GM18508 (cell line): Measurements from ENCODE around the gene BRI3.
"Not testable (repeated sequence)": the region's sequence is repeated elsewhere in the genome, so short reads cannot be mapped to it uniquely, and the experiment has no call there.

Experiments
- ATAC-seq: cut with Tn5 transposase; IDR thresholded peaks from one replicate; pipeline ENCODE4 v1.9.1; 2021; ENCODE audit warnings: moderate number of reproducible peaks; ENCODE audit not compliant: insufficient read depth, unreplicated experiment

BRI3 gene

DNA sequence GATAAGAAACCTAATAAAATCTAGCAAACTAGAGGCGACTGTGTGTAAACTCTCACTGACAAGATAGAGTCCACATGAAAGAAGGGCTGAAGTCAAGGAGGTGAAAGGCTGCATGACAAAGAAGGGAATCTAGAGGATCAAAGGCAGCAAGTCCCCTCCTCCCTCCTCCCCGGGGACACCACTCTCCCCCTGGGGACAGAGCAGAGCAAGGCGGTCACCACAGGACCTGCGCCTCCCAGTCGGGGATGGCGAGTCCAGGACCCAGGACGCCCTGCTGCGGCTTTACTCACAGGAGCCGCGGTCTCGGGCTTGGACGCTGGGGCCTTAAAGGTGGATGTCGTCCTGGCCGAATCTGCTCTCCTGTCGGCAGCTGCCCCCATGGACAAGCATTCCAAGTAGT lies 22.4 kb downstream of the BRI3 start:
- no peak for ATAC-seq

DNA sequence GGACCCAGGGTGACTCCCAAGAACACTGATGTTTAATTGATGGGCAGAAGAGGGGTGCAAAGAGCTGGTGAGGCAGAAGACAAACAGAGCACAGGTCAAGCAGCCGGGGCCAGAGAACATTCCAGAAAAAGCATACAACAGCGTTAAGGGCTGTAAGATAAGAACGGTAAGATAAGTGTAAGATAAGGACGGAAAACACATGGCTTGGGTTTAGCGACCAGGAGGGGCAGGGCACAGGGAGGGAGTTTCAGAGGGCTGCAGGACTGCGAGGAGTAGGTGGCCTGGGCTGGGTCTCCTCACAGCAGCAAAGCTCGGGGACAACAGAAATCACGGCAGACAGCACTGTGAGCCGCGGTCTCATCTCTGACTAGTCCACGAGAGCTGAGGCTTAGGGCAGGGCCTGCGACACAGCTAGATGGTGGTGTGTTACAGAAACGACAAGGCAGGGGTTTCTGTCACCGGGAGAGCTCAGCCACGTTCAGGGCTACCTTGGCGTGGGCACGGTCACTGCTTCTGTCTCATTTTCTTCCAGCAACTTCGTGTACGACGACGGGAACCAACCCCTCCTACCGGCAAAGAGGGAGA lies 24.6 kb downstream of the BRI3 start:
- ATAC-seq = no peak

DNA sequence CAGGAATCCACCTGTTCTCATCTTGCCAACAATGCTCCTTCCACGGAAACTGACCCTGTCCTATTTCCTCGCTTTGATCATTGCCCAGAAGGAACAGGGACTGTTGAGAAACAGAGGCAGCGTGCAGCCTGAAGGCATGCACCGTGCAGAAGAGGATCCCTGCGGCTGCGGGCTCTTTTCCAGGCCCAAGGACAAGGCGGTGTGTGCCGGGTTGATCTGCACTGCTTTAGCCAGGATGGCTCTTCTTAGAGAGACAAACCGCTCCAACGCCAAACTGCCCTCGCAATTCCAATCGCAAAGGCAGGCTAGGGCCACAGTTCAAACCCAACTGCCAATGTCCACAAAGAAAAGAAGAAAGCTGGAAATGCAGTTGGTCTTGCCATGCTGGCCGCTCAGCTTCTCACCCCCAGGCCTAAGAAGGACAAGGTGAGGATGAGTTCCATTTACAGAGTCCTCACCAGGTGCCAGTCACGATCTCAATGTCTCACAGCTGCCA lies 26.5 kb downstream of the BRI3 start:
- ATAC-seq = no peak

DNA sequence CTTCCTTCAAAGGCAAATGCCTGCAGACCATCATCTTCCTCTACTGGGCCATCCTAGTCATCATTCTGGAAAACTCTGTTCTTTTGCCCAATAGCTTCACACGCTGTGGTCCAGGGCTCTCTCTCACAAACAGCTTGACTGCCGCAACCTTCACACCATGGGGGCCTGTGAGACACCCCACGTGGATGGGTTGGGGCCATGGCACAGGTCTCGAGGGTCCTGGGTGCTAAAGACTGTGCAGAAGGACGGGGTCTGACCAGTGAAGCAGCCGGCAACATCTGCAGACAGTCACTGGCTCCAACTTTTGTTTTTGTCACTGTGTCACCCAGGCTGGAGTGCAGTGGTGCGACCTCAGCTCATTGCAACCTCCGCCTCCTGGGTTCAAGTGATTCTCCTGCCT lies 28.1 kb downstream of the BRI3 start:
- ATAC-seq = no peak

DNA sequence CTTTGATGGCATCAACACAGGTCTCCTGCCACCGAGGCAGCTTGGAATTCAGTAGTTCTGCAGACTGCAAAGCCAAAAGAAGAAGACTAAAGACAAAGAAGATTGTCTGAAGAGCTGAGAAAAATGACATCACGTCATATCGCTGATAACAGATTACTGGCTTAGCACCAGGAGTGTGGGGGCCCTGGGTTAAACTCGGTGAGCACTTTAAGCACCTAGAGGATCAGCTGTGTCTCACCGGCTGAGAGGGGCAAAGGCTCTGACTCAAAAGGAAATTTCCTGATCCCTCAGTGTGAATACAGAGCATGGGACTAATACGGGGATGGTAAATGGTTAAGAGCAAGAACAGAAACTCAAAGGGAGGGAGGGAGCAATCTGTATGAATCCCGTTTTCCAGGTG lies 30.7 kb downstream of the BRI3 start:
- no peak for ATAC-seq

DNA sequence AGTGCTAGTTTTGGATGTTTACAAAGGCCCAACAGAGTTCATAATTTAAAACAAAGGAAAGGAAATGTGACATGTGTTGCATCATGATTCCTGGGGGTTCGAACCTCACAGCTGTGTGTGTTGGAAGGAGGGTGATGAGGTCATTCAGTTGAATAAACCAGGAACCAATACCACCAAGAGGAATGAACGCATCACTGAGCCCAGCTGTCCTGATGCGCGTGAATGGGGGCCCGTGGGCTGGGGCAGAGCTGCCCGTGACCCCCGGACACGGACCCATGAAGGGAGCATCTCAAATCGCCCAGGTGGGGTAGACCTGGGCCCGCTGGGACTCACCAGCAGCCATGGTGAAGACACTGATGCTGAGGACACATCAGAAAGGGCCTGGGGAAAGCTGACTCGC lies 33.0 kb downstream of the BRI3 start:
- ATAC-seq = no peak

DNA sequence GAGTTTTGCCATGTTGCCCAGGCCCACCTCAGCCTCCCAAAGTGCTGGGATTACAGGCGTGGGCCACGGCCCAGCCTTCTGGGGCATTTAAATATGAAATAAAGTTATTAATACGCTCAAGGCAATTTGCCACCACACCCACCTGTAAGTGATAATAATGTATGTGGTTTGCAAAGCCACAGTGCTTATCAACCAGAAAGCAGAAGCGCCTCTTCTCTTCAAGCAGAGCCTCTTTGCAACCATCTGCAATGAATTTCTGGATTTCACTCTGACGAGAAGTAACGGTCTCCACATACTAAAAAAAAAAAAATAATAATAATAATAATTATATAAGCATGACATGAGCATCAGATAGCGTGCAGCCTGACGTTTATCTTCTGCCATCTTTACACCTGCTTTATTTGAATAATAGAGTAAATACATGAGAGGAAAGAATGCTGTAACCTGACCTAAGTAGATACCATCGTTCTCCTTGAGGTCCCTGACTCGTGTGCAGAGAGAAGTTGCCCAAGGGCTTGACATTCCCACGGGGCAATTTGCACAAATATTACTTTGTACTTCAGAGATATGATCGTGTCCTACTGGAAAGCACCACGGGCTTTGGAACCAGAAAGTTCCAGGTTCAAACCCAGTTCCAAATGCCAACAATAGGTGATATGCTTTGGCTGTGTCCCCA lies 34.0 kb downstream of the BRI3 start:
- no peak for ATAC-seq

DNA sequence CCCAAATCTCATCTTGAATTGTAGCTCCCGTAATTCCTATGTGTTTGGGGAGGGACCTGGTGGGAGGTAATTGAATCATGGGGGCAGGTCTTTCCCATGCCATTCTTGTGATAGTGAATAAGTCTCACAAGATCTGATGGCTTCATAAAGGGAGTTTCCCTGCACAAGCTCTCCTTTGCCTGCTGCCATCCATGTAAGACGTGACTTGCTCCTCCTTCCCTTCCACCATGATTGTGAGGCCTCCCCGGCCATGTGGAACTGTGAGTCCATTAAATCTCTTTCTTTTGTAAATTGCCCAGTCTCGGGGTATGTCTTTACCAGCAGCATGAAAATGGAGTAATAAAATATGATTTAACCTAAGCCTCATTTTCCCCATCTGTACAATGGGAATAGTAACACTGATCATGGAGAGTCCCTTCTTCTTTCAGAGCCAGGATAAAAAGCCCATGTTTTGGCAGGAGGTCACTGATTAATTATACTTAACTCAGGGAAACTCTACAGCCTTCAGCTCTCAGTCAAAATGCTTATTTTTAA lies 34.6 kb downstream of the BRI3 start:
- ATAC-seq = not testable (repeated sequence)

DNA sequence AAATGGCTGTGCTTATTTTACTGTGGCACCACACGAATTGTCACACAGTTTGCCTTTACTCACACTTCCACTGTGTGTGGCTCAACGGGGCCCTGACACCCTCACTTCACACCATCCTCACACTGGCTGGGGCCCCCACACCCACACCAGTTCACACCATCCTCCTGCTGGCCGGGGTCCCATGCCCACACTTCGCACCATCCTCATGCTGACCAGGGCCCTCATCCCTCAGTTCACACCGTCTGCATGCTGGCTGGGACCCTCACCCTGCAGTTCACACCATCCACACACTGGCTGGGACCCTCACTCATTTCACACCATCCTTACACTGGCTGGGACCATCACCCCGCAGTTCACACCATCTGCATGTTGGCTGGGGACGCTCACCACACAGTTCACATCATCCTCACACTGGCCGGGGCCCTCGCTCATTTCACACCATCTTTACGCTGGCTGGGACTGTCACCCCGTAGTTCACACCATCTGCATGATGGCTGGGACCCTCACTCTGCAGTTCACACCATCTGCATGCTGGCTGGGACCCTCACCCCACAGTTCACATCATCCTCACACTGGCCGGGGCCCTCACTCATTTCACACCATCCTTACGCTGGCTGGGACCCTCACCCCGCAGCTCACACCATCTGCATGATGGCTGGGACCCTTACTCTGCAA lies 36.0 kb downstream of the BRI3 start:
- no peak for ATAC-seq

DNA sequence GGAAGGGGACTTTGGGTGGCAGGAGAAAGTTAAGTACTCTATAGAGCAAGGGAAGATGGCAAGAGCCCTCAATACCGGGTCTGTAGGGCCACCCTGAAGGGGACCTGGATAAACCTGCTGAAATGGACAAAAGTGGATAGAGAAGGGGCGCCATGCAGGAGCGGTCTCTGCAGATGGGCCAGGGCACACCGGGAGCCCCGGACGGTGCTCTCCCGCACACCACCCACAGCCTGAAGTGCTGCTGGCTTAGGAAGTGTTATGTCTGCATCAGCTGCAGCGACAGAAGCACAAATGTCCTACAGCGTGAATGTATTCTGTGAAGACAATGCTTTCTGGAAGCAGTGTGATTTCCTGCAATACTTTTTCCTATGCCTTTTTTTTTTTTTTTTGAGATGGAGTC lies 37.7 kb downstream of the BRI3 start:
- ATAC-seq = no peak

DNA sequence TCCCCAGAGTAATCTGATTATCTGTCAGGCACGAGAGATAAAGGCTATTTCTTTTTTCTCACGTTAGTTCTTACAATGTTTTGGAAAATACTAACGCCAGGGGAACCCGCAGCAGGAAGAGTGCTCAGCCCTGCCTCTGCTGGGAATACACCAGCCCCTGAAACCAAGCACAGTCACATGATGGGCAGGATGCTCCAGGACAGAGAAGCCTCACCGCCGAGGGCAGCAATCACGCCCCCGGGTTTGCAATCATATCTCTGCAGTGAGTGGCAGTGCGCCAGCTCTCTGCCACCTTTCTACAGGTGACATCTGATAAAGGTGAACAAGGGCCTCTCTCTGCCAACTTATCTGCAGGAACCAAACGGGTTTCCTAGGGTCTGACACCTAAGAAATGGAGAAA lies 39.8 kb downstream of the BRI3 start:
- ATAC-seq = no peak

DNA sequence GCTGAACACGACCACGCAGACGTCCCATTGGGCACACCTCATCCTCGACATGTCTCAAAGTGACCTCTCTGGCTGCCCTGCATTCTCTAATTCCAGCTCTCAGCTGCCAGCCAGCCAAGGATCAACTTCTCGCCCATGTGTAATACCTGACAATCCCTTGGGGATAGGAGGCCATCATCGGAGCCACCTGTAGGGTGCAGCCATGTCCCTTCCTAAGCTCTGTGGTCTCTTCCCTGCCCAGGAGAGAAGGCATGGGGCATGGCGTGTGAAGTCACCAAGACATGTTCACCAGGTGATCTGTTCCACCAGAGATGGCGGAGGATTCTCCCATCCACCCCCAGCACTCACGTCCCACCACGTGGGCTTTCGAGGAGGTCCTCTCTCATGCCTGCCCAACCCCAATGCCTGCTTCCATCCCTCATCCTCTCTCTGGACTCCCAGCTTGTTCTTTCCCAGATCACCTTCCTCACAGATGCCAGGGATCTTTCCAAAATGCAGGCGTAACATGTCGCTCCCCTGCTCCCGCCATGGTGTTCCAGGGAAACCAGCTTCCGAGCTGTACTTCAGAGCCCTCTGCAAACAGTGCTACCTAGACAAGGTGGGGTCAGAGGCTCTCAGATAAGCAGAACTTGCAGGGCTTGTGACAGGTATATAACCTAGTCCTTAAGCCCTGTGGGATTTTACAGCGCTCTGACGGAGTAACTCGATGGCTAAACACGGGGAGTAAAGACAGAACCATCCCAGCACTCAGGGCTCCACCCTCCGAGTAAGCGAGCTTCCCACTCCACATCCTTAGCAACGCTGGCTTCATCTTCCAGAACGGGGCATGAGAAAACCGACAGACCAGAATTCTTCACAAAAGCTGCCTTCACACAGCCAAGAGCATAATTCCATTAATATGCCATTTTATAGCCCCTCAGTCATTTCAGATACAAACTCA lies 41.1 kb downstream of the BRI3 start:
- no peak for ATAC-seq

DNA sequence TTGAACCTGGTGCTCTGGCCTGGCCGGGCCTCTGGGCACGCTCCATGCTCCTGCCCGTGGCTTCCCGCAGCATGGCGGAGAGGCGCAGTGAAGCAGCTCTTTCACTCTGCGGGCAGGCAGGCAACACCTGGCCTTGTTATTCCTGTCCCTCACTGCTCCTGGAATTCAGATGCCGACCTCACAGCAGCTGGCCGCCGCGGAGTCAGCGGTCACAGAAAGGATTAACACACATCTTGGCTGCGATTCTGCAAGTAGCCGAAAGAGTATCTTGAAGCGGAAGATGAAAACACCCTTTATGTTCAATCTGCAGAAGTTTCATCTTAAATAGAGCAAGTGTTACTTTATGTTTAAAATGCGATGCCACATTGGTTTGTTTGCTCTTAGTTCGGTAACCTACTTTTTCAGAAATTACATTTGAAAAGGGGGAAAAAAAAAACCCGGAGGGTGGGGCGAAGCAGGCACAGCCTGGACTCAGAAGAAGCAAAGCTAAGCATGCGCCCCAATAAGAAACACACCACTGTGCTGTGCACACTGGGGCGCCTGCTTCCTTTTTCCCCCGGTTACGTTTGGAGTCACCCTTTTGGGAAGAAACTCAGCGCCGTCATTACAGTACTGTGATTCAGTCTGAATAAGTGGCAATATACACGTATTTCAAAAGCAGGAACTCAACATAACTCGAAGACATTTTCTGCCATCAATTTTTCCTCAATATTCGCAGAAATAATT lies 42.3 kb downstream of the BRI3 start:
- no peak for ATAC-seq

DNA sequence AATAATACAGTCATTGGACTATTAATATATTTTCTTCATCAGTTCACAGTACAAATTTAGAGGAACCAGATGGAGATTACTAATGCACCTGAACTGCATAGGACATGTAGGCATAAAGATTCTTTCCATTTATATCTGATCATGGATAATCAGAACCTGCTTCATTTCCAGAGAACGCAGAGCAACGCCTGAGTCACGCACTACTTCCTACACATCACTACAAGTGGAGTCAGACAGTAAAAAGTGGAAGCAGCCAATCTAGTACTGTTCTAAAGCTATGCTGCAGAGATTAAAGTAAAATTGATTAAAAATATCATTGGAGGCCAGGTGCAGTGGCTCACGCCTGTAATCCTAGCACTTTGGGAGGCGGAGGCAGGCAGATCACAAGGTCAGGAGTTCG lies 43.3 kb downstream of the BRI3 start:
- no peak for ATAC-seq

DNA sequence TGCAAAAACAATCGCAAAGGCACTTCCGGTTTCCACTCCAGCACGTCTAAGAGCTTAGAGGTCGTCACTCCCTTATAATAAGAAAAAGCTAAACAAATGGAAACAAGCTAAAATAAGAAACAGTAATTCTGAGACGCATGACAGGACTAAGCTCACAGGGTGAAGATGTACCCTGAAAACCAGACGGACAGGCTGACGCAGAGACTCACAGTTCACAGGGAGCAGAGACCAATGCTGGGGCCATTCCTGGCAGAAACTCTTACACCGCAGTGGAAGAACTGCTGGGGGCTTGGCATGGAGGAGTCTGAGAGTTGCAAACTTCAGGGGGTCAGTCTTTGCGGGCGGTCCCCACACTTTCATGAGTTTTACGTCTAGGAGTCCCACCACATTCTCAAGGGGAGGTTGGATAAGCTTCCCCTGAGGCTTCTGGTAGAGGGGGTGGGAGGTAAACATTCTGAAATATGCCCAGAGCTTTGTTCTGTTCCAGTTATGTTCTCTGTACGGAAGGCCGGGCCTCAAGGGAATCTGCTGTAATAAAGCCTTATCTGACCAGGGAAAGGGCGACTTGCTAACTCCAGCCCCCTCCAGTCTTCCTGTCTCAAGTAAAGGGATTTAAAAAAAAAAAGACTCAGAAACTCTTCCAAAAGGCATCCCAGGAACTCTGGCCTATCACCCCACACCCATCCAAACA lies 47.8 kb downstream of the BRI3 start:
- no peak for ATAC-seq

DNA sequence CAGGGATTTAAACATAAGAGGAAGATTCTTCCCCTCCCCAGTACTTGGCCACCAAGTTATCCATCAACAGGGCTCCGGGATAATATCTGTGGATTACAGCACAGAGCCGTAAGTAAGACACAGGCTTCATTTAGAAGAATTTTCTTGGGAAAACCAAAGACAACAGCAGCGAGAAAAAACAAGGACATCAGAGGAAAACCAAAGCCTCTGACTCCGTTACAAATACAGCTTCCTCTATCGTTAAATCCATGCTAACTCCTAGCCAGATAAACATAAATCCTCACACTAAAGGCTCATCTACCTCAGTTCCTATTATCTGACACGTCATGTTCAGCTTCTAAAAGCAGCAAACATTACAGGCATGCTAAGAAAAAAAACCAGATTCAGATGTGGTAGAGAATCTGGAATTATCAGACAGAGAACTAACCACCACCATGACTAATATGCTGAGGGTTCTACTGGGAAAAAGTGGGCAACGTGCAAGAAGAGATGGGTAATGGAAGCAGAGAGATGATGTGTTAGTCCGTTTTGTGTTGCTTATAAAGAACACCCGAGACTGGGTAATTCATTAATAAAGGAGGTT lies 48.4 kb downstream of the BRI3 start:
- ATAC-seq = no peak

DNA sequence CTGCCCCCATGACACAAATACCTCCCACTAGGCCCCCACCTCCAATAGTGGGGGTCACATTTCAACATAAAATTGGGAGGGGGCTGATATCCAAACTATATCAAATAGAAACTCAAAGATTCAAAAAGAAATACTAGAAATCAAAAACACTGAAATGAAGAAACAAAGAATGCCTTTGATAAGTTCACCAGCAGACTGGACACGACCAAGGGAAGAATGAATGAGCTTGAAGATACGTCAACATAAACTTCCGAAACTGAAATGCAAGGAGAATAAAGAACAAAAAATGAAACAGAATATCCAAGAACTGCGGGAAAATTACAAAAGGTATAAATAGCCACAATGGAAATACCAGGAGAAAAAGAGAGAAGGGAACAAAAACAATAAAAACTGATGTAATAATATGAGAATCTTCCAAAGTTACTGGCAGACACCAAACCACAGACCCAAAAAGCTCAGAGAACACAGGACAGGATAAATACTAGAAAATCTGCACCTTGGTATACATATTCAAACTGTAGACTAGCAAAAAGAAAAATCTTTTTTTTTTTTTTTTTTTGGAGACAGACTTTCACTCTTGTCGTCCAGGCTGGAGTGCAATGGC lies 49.5 kb downstream of the BRI3 start:
- no peak for ATAC-seq

DNA sequence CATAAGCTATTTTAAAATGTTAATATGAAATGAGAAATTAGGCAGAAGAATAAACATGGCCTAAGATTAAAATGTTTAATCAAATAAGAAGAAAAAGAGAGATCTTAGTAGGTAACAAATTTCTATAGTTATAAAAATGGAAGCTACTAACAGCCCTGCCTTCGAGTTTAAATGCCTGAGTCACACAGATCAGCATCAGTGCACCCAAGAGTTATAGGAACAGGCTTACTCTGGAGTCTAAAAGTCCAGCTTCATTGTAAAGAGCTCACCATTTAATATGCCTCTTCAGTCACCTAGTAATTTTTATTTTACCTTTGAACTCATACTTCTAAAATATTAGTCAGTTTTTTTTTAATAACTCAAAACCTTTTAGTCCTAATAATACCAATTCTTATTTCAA lies 52.6 kb downstream of the BRI3 start:
- ATAC-seq = no peak
